GM12874 (cell line): ENCODE results near the gene FBN1.

Experiments used
- TF ChIP-seq, protein P1 (sequence below): IDR thresholded peaks from 2 replicates; pipeline ENCODE4 v1.5.1; 2011; ENCODE audit warnings: low read depth, mild to moderate bottlenecking, control low read depth, low read length, moderate library complexity; ENCODE audit not compliant: insufficient read depth

The FBN1 gene

DNA sequence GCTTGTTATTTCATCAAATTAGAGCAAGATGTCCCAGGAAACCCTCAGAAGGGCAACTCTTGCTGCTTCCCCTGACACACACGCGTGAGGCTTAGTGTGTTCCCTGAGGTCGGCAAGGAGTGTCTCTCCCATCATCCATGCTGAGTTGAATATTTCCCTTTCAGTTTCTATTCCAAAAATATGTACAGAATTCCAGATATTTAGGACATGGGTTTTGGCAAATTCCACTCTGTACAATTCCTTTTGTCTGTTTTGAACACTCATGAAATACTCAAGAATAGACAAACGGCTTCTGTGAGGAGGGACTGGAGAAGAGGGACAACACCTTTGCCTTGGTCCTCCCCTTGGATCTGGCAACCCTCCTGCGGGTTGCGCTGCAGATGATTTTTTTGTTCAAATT is 176.2 kb downstream of the FBN1 start:
- TF ChIP-seq, protein P1, sequence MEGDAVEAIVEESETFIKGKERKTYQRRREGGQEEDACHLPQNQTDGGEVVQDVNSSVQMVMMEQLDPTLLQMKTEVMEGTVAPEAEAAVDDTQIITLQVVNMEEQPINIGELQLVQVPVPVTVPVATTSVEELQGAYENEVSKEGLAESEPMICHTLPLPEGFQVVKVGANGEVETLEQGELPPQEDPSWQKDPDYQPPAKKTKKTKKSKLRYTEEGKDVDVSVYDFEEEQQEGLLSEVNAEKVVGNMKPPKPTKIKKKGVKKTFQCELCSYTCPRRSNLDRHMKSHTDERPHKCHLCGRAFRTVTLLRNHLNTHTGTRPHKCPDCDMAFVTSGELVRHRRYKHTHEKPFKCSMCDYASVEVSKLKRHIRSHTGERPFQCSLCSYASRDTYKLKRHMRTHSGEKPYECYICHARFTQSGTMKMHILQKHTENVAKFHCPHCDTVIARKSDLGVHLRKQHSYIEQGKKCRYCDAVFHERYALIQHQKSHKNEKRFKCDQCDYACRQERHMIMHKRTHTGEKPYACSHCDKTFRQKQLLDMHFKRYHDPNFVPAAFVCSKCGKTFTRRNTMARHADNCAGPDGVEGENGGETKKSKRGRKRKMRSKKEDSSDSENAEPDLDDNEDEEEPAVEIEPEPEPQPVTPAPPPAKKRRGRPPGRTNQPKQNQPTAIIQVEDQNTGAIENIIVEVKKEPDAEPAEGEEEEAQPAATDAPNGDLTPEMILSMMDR: no peak

DNA sequence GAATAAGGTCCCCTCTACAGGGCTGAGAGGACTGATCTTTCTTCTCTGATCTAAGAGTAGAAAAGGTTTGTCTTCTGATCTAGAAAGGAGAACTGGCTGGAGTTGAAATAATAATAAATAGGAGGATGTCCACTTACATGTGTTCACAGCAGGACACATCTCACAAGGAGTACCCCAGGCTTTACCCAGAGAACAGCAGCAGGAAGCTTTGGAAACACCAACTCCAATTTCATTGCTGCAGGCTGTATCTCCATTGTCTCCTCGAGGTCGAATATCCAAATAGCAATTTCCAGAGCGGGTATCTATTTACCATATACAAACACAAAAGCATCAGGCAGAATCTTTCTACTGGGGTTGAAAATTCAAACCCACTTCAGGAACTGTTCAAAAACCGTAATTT is 177.7 kb downstream of the FBN1 start:
- TF ChIP-seq, protein P1: no peak

DNA sequence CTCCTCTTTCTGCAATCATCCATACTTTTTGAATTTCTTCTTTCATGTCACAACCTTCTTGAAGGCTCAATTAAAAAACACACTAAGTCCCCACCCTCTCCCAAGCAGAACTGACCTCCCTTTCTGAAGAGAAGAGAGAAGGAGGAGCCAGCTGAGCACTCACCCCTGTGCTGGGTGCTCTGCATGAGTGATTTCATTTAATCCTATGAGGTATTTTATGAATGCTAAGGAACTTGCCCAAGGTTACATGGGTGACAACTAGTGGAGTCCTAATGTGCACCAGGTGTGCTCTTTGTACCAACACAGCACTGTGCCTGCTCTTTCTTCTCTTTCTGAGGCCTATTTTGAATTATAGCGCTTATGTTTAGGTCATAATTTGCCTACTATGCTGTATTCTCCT is 178.7 kb downstream of the FBN1 start:
- TF ChIP-seq, protein P1: no peak

DNA sequence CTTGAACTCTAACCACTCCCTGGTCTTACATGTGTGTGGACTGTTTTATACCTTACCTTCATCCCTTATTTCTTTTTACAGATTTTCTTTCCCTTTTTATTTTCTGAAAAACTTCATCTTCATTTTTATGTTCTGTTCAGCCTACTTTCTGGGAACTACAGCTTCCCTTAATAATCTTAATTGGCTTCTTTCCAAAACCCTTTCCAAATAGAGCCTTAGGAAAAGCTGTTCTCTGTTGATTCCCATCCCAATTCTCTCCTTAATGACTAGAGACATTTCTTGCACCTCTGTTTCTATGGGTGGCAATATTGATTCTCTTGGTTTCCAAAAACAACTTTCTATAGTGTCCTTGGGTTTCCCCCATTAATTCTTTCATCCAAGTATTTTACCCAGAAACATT is 179.4 kb downstream of the FBN1 start:
- TF ChIP-seq, protein P1: no peak

DNA sequence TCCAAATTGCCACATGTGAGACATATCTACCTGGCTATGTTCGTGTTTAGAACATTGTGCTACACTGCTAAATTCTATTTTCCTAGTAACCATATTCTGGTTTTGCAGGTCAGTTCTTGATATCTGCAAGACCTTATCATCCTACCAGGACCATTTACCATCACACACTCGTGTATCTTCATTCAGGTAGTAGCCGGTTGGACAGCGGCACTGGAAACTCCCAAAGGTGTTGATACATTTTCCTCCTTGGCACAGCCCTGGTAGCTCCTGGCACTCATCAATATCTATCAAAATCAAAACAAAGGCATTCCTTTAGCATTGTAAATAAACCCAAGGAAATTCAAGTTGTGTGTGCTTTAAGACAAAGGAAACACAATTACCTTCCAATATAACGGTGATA is 180.1 kb downstream of the FBN1 start:
- TF ChIP-seq, protein P1: no peak

DNA sequence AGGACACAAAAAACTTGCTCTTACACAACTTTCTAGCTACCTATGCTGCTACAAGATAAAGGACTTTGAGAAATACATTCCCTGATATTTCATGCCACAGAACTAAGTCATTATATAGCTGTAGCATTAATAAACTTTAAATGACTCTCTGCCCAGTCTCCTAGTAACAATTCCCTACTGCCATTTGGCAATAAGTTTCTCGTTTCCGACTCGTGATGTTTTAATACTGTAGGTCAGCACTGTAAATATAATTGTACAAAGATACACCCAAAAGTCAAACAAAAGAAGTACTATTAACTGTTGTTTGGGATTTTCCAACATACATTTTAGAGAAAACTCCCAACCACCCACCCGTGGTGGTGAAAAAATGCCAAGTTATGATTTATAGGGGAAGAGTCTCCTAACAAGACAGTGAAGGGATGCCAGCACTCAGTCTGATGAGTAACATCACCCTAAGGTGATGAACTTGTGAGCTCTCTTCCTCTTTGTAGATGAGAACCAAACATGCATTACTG is 182.1 kb downstream of the FBN1 start:
- TF ChIP-seq, protein P1: no peak

DNA sequence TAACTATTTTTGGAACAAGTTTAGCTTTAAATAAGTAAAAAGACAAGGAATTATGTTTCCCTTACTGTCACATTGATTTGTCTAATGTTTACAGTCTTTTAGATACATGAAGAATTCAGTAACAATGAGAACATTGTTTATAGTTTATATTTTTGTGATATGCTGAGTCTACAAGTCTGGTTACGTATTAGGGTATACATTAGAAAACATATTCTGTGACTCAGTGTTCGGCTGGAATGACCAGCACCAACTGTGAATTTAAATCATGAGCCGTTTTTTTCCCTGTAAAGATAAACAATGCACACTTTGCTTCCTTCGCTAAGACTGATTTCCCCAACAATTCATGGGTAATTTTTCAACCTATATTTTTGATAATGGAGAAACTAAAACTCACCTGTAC is 182.8 kb downstream of the FBN1 start:
- TF ChIP-seq, protein P1: no peak
